DND-41 (cell line): Measurements from ENCODE around the gene MREG.
"Not testable (repeated sequence)": the region's sequence is repeated elsewhere in the genome, so short reads cannot be mapped to it uniquely, and the experiment has no call there.

Experiments used
- CTCF ChIP-seq: IDR thresholded peaks from 2 replicates; pipeline ENCODE4 v1.5.1; 2012; ENCODE audit warnings: borderline replicate concordance, low read length, moderate library complexity, mild to moderate bottlenecking; ENCODE audit not compliant: poor library complexity, severe bottlenecking; ENCODE audit errors: extremely low read depth
- EZH2 ChIP-seq: IDR thresholded peaks from 3 replicates; pipeline ENCODE4 v1.6.1; 2012; ENCODE audit warnings: borderline replicate concordance, low read depth, mild to moderate bottlenecking, moderate library complexity, low read length, inconsistent platforms; ENCODE audit not compliant: severe bottlenecking

- TF ChIP-seq EZH2, CTCF: not testable (repeated sequence)
Measured at GRCh38 chr2:215957354-215958122, 55.8 kb downstream of the MREG start.
